Midbrain (tissue), 1 donor: ENCODE data around the gene BRICD5.

ENCODE experiments used
- DNase-seq: peaks from one replicate; lab custom pipeline; 2025; lab: John Stamatoyannopoulos, UW

The BRICD5 gene

GRCh38 chr16:2163211-2163881 is 47.3 kb downstream of the BRICD5 start:
- no peak for DNase-seq

- DNase-seq = no peak
Observed at GRCh38 chr16:2162676-2163118, 48.0 kb downstream of the BRICD5 start.

GRCh38 chr16:2161911-2162310 is 48.8 kb downstream of the BRICD5 start:
- DNase-seq = no peak

- no peak for DNase-seq
Observed at GRCh38 chr16:2160915-2161551, 49.6 kb downstream of the BRICD5 start.
